PC-9 (cell line): ENCODE data around the gene MCUB. TPM values are rescaled to one million over a fixed set of nuclear protein-coding genes. Genes with fewer than 3 reads are reported as not detected.

Experiments
- BruUV-seq: library from RNA; stranded (reverse); fragments of 400-500 nt; replicated peaks from 2 replicates; lab custom pipeline; 2021; lab: Mats Ljungman, UMichigan
- CTCF ChIA-PET: fragments of 300-600 bp; sonication (Branson Sonifier 250); formaldehyde crosslinking; loops from one replicate; lab custom pipeline; 2022; ENCODE audit warnings: antibody characterized with exemption; lab: Charles Lee
- POLR2A ChIA-PET: fragments of 300-600 bp; sonication (Branson Sonifier 250); formaldehyde crosslinking; loops from one replicate; lab custom pipeline; 2022; ENCODE audit warnings: antibody characterized with exemption; ENCODE audit not compliant: unreplicated experiment; lab: Charles Lee
- DNase-seq, 2 experiments: peaks; one replicate each; pipeline versions ENCODE4 v3.0.0 to v3.0.0-alpha.2; 2015 to 2022; ENCODE audit warnings: mixed read lengths in 1 of 2
- H2AFZ ChIP-seq: fragments of 200-600 bp; sonication (generic); 2 replicates; pipeline ENCODE4 v1.8.1; 2017; ENCODE audit warnings: antibody characterized with exemption
- H3F3A ChIP-seq: fragments of 200-600 bp; sonication (generic); 2 replicates; pipeline ENCODE4 v1.8.1; 2017; ENCODE audit warnings: antibody characterized with exemption, mild to moderate bottlenecking, low read depth; ENCODE audit not compliant: insufficient read depth
- H3K27ac ChIP-seq: fragments of 200-600 bp; sonication (generic); 2 replicates; pipeline ENCODE4 v1.6.1; 2016; ENCODE audit warnings: mixed run types
- H3K27me3 ChIP-seq: fragments of 200-600 bp; sonication (generic); 2 replicates; pipeline ENCODE4 v1.6.1; 2016; ENCODE audit warnings: low read depth, mixed run types; ENCODE audit not compliant: insufficient read depth
- H3K36me3 ChIP-seq: fragments of 200-600 bp; sonication (generic); 2 replicates; pipeline ENCODE4 v1.6.1; 2016; ENCODE audit warnings: low read depth, mixed run types
- H3K4me1 ChIP-seq: fragments of 200-600 bp; sonication (generic); replicated peaks from 2 replicates; pipeline ENCODE4 v1.6.1; 2016; ENCODE audit warnings: mixed run types; ENCODE audit not compliant: insufficient read depth
- H3K4me2 ChIP-seq: fragments of 200-600 bp; sonication (generic); 2 replicates; pipeline ENCODE4 v1.6.1; 2017; ENCODE audit warnings: mixed run types
- H3K4me3 ChIP-seq: fragments of 200-600 bp; sonication (generic); 2 replicates; pipeline ENCODE4 v1.6.1; 2016; ENCODE audit warnings: mixed run types
- H3K79me2 ChIP-seq: fragments of 200-600 bp; sonication (generic); 2 replicates; pipeline ENCODE4 v1.6.1; 2017; ENCODE audit warnings: low read depth, mixed run types
- H3K9me2 ChIP-seq: fragments of 200-600 bp; sonication (generic); 2 replicates; pipeline ENCODE4 v1.8.1; 2017; ENCODE audit warnings: mild to moderate bottlenecking; ENCODE audit not compliant: insufficient read depth
- H3K9me3 ChIP-seq: fragments of 200-600 bp; sonication (generic); 2 replicates; pipeline ENCODE4 v1.8.1; 2016; ENCODE audit warnings: low read depth; ENCODE audit not compliant: insufficient read depth
- H4K20me1 ChIP-seq: fragments of 200-600 bp; sonication (generic); 2 replicates; pipeline ENCODE4 v1.8.1; 2017; ENCODE audit not compliant: insufficient read depth
- EZH2 ChIP-seq: fragments of 200-600 bp; sonication (generic); IDR thresholded peaks from 2 replicates; pipeline ENCODE4 v1.8.0; 2017; ENCODE audit warnings: antibody characterized with exemption, low read depth
- intact Hi-C: fragments of 100-400 bp; cut with micrococcal nuclease; formaldehyde crosslinking; loops from one replicate; pipeline ENCODE4 v1.10.0; 2022; ENCODE audit not compliant: unreplicated experiment
- total RNA-seq: library from RNA; stranded (reverse); gene quantifications from 2 replicates; pipeline ENCODE4 v1.2.3, GENCODE V29; 2021
- TF ChIP-seq, protein P1 (sequence below): fragments of 200-600 bp; sonication (generic); conservative IDR thresholded peaks from 2 replicates; pipeline ENCODE4 v1.6.1; 2017; ENCODE audit warnings: mixed run types, antibody characterized with exemption, mild to moderate bottlenecking, moderate library complexity

MCUB gene
- total RNA-seq, 1 experiment from 2014 or later = 15.4 TPM

DNA sequence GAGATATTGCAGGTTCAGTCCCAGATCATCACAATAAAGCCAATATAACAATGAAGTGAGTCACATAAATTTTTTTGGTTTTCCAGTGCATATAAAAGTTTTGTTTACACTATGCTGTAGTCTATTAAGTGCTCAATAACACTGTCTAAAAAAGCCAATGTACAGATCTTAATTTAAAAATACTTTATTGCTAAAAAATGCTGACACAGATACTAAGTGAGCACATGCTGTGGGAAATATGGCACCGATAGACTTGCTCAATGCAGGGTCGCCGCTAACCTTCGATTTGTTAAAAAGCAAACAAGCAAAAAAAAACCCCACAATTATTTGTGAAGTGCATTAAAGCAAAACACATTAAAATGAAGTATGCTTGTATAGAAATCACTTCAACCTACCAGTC, 159.6 kb downstream of the MCUB start:
- POLR2A ChIA-PET = no interaction called here
- Histone ChIP-seq H3K9me3 (no peaks in the 10 kb centered on the region), H3K79me2 (peaks cover 30% of the 10 kb centered on the region), H3F3A (no peaks in the 10 kb centered on the region), H3K27me3 (no peaks in the 10 kb centered on the region), H3K9me2 (no peaks in the 10 kb centered on the region), H3K4me2 (no peak overlapping the region), H2AFZ (no peak overlapping the region), H3K4me3 (no peak overlapping the region), H3K36me3 (no peaks in the 10 kb centered on the region), H3K4me1 (no peaks in the 10 kb centered on the region), H3K27ac (no peak overlapping the region), H4K20me1 (no peaks in the 10 kb centered on the region)
- intact Hi-C loops = no loop called here
- DNase-seq = no peak
- no TSS peak for BruUV-seq
- TF ChIP-seq, protein P1, sequence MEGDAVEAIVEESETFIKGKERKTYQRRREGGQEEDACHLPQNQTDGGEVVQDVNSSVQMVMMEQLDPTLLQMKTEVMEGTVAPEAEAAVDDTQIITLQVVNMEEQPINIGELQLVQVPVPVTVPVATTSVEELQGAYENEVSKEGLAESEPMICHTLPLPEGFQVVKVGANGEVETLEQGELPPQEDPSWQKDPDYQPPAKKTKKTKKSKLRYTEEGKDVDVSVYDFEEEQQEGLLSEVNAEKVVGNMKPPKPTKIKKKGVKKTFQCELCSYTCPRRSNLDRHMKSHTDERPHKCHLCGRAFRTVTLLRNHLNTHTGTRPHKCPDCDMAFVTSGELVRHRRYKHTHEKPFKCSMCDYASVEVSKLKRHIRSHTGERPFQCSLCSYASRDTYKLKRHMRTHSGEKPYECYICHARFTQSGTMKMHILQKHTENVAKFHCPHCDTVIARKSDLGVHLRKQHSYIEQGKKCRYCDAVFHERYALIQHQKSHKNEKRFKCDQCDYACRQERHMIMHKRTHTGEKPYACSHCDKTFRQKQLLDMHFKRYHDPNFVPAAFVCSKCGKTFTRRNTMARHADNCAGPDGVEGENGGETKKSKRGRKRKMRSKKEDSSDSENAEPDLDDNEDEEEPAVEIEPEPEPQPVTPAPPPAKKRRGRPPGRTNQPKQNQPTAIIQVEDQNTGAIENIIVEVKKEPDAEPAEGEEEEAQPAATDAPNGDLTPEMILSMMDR = no peak
- TF ChIP-seq EZH2 = no peak
- CTCF ChIA-PET = no interaction called here

- Histone ChIP-seq H3F3A (no peaks in the 10 kb centered on the region), H2AFZ (no peak overlapping the region), H3K4me3 (no peak overlapping the region), H3K4me2 (no peak overlapping the region), H3K9me2 (no peaks in the 10 kb centered on the region), H3K4me1 (no peaks in the 10 kb centered on the region), H3K27ac (no peak overlapping the region), H3K9me3 (no peaks in the 10 kb centered on the region), H3K79me2 (peaks cover 38% of the 10 kb centered on the region), H4K20me1 (no peaks in the 10 kb centered on the region), H3K27me3 (no peaks in the 10 kb centered on the region), H3K36me3 (no peaks in the 10 kb centered on the region)
- ChIA-PET POLR2A (no interaction called here), CTCF (no interaction called here)
- no peak for TF ChIP-seq EZH2
- TF ChIP-seq, protein P1 = no peak
- BruUV-seq = no TSS peak
- intact Hi-C loops = no loop called here
- DNase-seq = no peak
These were observed 161.0 kb downstream of the MCUB start for GRCh38 chr4:109721033-109721432.

GRCh38 chr4:109722357-109722756, 162.3 kb downstream of the MCUB start:
- no TSS peak for BruUV-seq

More at GRCh38 chr4:109722357-109722756, 162.3 kb downstream of the MCUB start:
- Histone ChIP-seq H3K27me3 (no peaks in the 10 kb centered on the region), H3F3A (no peaks in the 10 kb centered on the region), H3K9me2 (no peaks in the 10 kb centered on the region), H3K79me2 (peaks cover 50% of the 10 kb centered on the region), H3K27ac (no peak overlapping the region), H3K9me3 (no peaks in the 10 kb centered on the region), H3K36me3 (no peaks in the 10 kb centered on the region), H3K4me2 (no peak overlapping the region), H4K20me1 (no peaks in the 10 kb centered on the region), H2AFZ (no peak overlapping the region), H3K4me3 (no peak overlapping the region), H3K4me1 (peaks cover 1% of the 10 kb centered on the region; the same call in 1 of the 2 replicates)
- ChIA-PET CTCF (no interaction called here), POLR2A (no interaction called here)
- no peak for DNase-seq
- no peak for TF ChIP-seq EZH2
- TF ChIP-seq, protein P1 = no peak
- intact Hi-C loops = no loop called here
